Thyroid gland (tissue), 4 donors: Measurements from ENCODE around the gene P2RX7. TPM values are rescaled to one million over a fixed set of nuclear protein-coding genes. Genes with fewer than 3 reads are reported as not detected.

Source experiments
- DNase-seq, 2 donors: peaks; one replicate each; pipeline ENCODE4 v3.0.0-alpha.2; 2019
- H3K27ac ChIP-seq, 3 donors: fragments of 200-600 bp; sonication (generic); 1 replicate in 2 of 3; 2 replicates in 1 of 3; pipeline ENCODE4 v1.5.1; 2016 to 2019; ENCODE audit warnings: mild to moderate bottlenecking in 1 of 3, moderate library complexity in 1 of 3
- H3K27me3 ChIP-seq: fragments of 200-600 bp; sonication (generic); one replicate; pipeline ENCODE4 v1.5.1; 2019
- H3K36me3 ChIP-seq, 2 donors: fragments of 200-600 bp; sonication (generic); one replicate each; pipeline ENCODE4 v1.5.1; 2016 to 2019
- H3K4me1 ChIP-seq, 2 donors: fragments of 200-600 bp; sonication (generic); one replicate each; pipeline ENCODE4 v1.5.1; 2017 to 2019
- H3K4me3 ChIP-seq, 3 donors: fragments of 200-600 bp; sonication (generic); replicated peaks in 1 of 3; 1 replicate in 2 of 3; 2 replicates in 1 of 3; pipeline ENCODE4 v1.5.1; 2016; ENCODE audit warnings: mild to moderate bottlenecking in 1 of 3
- H3K9me3 ChIP-seq: fragments of 200-600 bp; sonication (generic); one replicate; pipeline ENCODE4 v1.5.1; 2017
- CTCF ChIP-seq, 6 experiments: fragments of 200-600 bp in 3 of 6; fragments of 450-650 bp in 3 of 6; sonication (generic) in 3 of 6; IDR thresholded peaks; one replicate each; pipeline ENCODE4 v1.5.1; 2016 to 2019; ENCODE audit warnings: antibody characterized with exemption in 6 of 6, mild to moderate bottlenecking in 2 of 6, inconsistent platforms in 1 of 6, moderate library complexity in 1 of 6
- POLR2A ChIP-seq, 2 donors: fragments of 450-650 bp; IDR thresholded peaks; one replicate each; pipeline ENCODE4 v1.6.1; 2017; ENCODE audit warnings: antibody characterized with exemption in 2 of 2, mild to moderate bottlenecking in 2 of 2, moderate library complexity in 1 of 2
- WGBS, 2 donors: methylation state at CpG; one replicate each; pipeline ENCODE4 v1.1.5; 2017; 5-methylcytosine and 5-hydroxymethylcytosine counted together
- intact Hi-C: fragments of 100-400 bp; cut with DNase I; formaldehyde crosslinking; loops from one replicate; pipeline ENCODE4 v1.15.1; 2023
- total RNA-seq, 4 donors: library from RNA; depleted of rRNA; stranded (reverse); fragments of >200 nt; gene quantifications; one replicate each; pipeline ENCODE4 v1.2.3, GENCODE V29; 2016

Gene P2RX7
- total RNA-seq, 4 donors from 2014 or later: 0.44 to 1.5 (median 0.73) TPM

DNA sequence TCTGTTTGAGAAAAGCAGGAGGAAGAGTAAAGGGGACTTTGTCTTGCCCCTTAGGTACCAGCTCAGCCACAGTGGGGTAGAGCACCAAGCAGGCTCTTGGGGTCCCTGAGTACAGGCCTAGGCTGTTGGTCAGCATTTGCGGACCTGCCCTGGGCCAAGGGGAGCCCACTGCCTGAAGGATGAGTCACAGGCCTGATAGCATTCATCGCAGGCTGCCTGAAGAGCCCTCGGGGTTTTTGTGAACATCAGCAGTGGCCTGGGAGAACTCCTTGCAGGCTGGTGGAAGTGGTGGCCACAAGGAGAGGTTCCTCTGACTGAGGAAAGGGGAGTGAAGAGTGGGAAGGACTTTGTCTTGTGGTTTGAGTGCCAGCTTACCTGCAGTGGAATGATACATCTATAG is 25.0 kb upstream of the P2RX7 start:
- intact Hi-C loops: no loop called here
- Histone ChIP-seq H3K27me3 (no peaks in the 10 kb centered on the region), H3K4me1 (no peaks in the 10 kb centered on the region), H3K4me3 (no peak overlapping the region), H3K27ac (no peak overlapping the region), H3K36me3 (no peaks in the 10 kb centered on the region), H3K9me3 (no peaks in the 10 kb centered on the region)
- TF ChIP-seq POLR2A (IDR thresholded peaks at IDR 0.05): no peak
- TF ChIP-seq CTCF (IDR thresholded peaks at IDR 0.05): no peak
- DNase-seq: no peak
- WGBS, 2 donors: 68 to 86% methylated on average over 3 of the region's 3 CpGs

DNA sequence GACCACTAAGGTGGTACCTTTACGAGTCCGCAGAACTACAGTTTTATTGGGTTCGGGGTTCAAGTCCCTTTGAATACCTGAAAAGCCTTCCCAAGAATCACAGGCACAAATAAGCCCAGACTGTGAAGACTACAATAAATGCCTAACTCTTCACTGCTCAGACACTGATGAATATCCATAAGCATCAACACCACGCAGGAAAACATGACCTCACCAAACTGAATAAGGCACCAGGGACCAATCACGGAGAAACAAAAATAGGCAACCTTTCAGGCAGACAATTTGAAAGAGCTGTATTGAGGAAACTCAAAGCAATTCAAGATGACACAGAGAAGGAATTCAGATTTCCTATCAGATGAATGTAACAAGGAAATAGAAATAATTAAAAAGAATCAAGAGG is 24.2 kb upstream of the P2RX7 start:
- H3K27ac ChIP-seq: no peak overlapping the region
- 71 to 72% methylated on average over 5 of the region's 5 CpGs for WGBS, 2 donors
- TF ChIP-seq POLR2A (IDR thresholded peaks at IDR 0.05): no peak
- no peak for TF ChIP-seq CTCF (IDR thresholded peaks at IDR 0.05)
- no peaks in the 10 kb centered on the region for H3K4me1 ChIP-seq
- intact Hi-C loops: no loop called here
- no peaks in the 10 kb centered on the region for H3K36me3 ChIP-seq
- H3K4me3 ChIP-seq: no peak overlapping the region
- no peak for DNase-seq
- no peaks in the 10 kb centered on the region for H3K9me3 ChIP-seq
- no peaks in the 10 kb centered on the region for H3K27me3 ChIP-seq

DNA sequence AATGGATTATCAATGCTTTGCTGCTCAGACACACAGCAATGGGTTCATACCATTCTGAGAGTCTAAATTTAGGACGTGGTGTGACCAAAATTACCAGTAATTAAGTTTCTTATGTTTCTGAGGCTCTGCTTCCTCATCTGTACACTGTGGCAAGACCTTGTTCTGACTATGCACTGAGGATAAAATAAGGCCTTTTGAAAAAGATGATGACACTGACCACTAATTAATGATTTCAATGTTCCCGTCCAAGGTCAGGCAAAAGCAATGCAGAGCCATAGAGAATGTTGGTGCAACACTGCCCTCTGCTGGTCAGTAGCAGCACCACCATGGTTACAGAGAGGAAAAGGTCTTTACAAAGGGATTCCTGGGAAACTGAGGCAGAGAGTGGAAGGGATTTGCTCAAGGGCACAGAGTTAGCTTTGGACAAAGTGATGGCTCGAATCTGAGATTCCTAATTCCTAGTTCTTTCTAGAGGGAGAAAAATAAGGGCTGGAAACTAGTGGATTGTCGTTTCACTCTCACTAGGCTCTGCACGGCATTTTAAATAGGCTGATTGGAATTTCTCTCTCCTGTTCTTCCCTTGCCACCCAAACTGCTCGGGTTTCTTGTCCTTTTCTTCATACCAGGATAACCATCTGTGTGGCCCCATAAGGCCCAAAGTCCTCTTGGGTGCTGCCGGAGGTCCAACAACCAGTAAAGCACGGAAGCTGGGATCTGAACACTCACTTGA is 22.3 kb upstream of the P2RX7 start:
- Histone ChIP-seq H3K4me3 (no peak overlapping the region), H3K4me1 (no peaks in the 10 kb centered on the region), H3K9me3 (no peaks in the 10 kb centered on the region), H3K36me3 (no peaks in the 10 kb centered on the region), H3K27ac (no peak overlapping the region), H3K27me3 (no peaks in the 10 kb centered on the region)
- no peak for TF ChIP-seq POLR2A (IDR thresholded peaks at IDR 0.05)
- peak; percentile 76 to 89 (median 86) for TF ChIP-seq CTCF (IDR thresholded peaks at IDR 0.05)
- DNase-seq: peak; percentile 61 to 66
- WGBS, 2 donors: 56 to 58% methylated on average over 8 of the region's 8 CpGs
- intact Hi-C loops: no loop called here

DNA sequence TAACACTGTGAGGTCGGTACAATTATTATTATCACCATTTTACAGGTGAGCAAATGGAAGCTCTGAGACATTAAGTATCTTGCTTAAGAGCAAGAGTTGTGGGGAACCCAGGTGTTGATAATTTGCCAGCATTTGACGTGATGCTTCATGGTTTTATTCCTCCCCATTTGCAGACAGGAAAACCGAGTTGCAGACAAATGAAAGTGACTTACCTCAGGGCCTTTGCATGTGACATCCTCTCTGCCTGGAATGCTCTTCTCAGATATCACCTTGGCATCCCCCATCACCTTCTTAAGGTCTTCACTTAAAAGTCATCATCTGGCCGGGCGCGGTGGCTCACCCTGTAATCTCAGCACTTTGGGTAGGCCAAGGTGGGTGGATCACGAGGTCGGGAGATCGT is 21.0 kb upstream of the P2RX7 start:
- no peak overlapping the region for H3K27ac ChIP-seq
- no peak for DNase-seq
- intact Hi-C loops: no loop called here

More for the DNA sequence above, 21.0 kb upstream of the P2RX7 start:
- Histone ChIP-seq H3K27me3 (no peaks in the 10 kb centered on the region), H3K4me3 (no peak overlapping the region), H3K4me1 (no peaks in the 10 kb centered on the region), H3K36me3 (no peaks in the 10 kb centered on the region), H3K9me3 (no peaks in the 10 kb centered on the region)
- no peak for TF ChIP-seq CTCF (IDR thresholded peaks at IDR 0.05)
- no peak for TF ChIP-seq POLR2A (IDR thresholded peaks at IDR 0.05)
- 71 to 72% methylated on average over 9 of the region's 9 CpGs for WGBS, 2 donors
